ENCODE results near the gene GAGE13. TPM values are rescaled to one million over a fixed set of nuclear protein-coding genes. Genes with fewer than 3 reads are reported as not detected.

Gene GAGE13
- total and polyA plus RNA-seq, 2 of the 8 experiments (the other 6 are each of a cell fraction or from before 2014, with no cell fraction given) = not detected

DNA sequence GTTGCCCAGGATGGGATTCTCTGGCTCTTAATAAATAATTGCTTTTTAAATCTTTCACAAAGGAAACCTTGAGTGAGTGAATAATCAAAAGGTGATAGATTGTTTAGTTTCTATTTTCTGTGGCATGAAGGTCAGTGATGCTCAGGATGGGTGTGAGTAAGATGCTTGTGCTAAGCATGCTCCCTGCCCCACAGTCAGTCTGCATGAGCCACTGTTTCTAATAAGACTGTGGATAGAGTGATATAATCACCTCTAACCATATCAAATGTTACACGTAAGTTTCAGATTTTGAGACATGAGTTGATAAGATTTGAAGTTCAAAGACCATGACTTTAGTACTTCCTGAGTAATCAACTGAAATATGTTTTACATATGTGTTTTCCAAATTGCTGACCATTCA is 30.7 kb upstream of the GAGE13 start (continued):
- TF ChIP-seq SAP30 (IDR thresholded peaks at IDR 0.05; ENCODE audit: insufficient read depth, insufficient replicate concordance, low read length) (no peak), KDM1A (IDR thresholded peaks at IDR 0.05; ENCODE audit: borderline replicate concordance, low read length) (no peak)
